WTC11 (cell line): ENCODE data around the gene YBX3. TPM values are rescaled to one million over a fixed set of nuclear protein-coding genes. Genes with fewer than 3 reads are reported as not detected.

Experiments
- ATAC-seq: fragments of 200-7000 bp; cut with Tn5 transposase; 2 replicates; pipeline ENCODE4 v1.10.0; 2021; ENCODE audit warnings: mild to moderate bottlenecking, moderate library complexity
- Bru-seq: library from RNA; stranded (reverse); fragments of 400-500 nt; gene quantifications from one replicate; lab custom pipeline; 2021; lab: Mats Ljungman, UMichigan
- CTCF ChIA-PET: fragments of 300-600 bp; sonication (Branson Sonifier 250); formaldehyde crosslinking; loops from one replicate; lab custom pipeline; 2021; ENCODE audit warnings: antibody characterized with exemption; lab: Charles Lee
- POLR2A ChIA-PET: fragments of 350-600 bp; sonication (Branson Sonifier 250); formaldehyde crosslinking; loops from one replicate; lab custom pipeline; 2021; ENCODE audit warnings: antibody characterized with exemption; lab: Charles Lee
- DNase-seq: peaks from one replicate; pipeline ENCODE4 v3.0.0; 2021; ENCODE audit warnings: low spot score
- H3K27ac Mint-ChIP-seq: 2 replicates; pipeline ENCODE4 v1.8.0; 2021; ENCODE audit warnings: mixed read lengths
- H3K27me3 Mint-ChIP-seq: 2 replicates; pipeline ENCODE4 v1.8.0; 2021; ENCODE audit warnings: low read depth, mild to moderate bottlenecking, moderate library complexity, mixed read lengths
- H3K36me3 Mint-ChIP-seq: 2 replicates; pipeline ENCODE4 v1.8.0; 2021; ENCODE audit warnings: mixed read lengths
- H3K4me1 Mint-ChIP-seq: 2 replicates; pipeline ENCODE4 v1.8.0; 2022; ENCODE audit warnings: mixed read lengths
- H3K4me3 Mint-ChIP-seq: 2 replicates; pipeline ENCODE4 v1.8.0; 2021; ENCODE audit warnings: mild to moderate bottlenecking, moderate library complexity, mixed read lengths
- H3K9me3 Mint-ChIP-seq: 2 replicates; pipeline ENCODE4 v1.8.0; 2021; ENCODE audit warnings: mixed read lengths
- ATF1 ChIP-seq: sonication (generic); formaldehyde crosslinking; IDR thresholded peaks from 2 replicates; pipeline ENCODE4 v1.8.1; 2023; ENCODE audit warnings: mild to moderate bottlenecking, moderate library complexity, missing genetic modification reagents
- CBFB ChIP-seq: sonication (generic); formaldehyde crosslinking; IDR thresholded peaks from 2 replicates; pipeline ENCODE4 v1.8.1; 2022; ENCODE audit warnings: mild to moderate bottlenecking, low read depth, missing genetic modification reagents
- CDX4 ChIP-seq: fragments of 250-450 bp; sonication (Bioruptor Pico); IDR thresholded peaks from 2 replicates; pipeline ENCODE4 v1.9.0; 2021; ENCODE audit warnings: moderate library complexity, mild to moderate bottlenecking, inconsistent platforms, borderline replicate concordance
- CTCF ChIP-seq: fragments of 200-600 bp; IDR thresholded peaks from 2 replicates; pipeline ENCODE4 v1.8.0; 2022; ENCODE audit warnings: antibody characterized with exemption
- E2F1 ChIP-seq: sonication (generic); formaldehyde crosslinking; IDR thresholded peaks from 2 replicates; pipeline ENCODE4 v1.8.0; 2022; ENCODE audit warnings: mild to moderate bottlenecking, missing genetic modification reagents
- E2F4 ChIP-seq: sonication (generic); formaldehyde crosslinking; IDR thresholded peaks from 2 replicates; pipeline ENCODE4 v1.8.1; 2022; ENCODE audit warnings: low read depth, mild to moderate bottlenecking, moderate library complexity, missing genetic modification reagents, borderline replicate concordance
- E2F5 ChIP-seq: sonication (generic); formaldehyde crosslinking; IDR thresholded peaks from 2 replicates; pipeline ENCODE4 v1.8.1; 2022; ENCODE audit warnings: mild to moderate bottlenecking, moderate library complexity, missing genetic modification reagents
- ETV6 ChIP-seq: sonication (generic); formaldehyde crosslinking; IDR thresholded peaks from 2 replicates; pipeline ENCODE4 v1.8.1; 2022; ENCODE audit warnings: mild to moderate bottlenecking, missing genetic modification reagents
- IRF1 ChIP-seq: sonication (generic); formaldehyde crosslinking; IDR thresholded peaks from 2 replicates; pipeline ENCODE4 v1.8.0; 2023; ENCODE audit warnings: missing genetic modification reagents
- KAT7 ChIP-seq: sonication (generic); formaldehyde crosslinking; IDR thresholded peaks from 2 replicates; pipeline ENCODE4 v1.8.1; 2023; ENCODE audit warnings: missing genetic modification reagents, mild to moderate bottlenecking, borderline replicate concordance
- MXD4 ChIP-seq: fragments of 250-450 bp; sonication (Bioruptor Pico); IDR thresholded peaks from 2 replicates; pipeline ENCODE4 v1.8.0; 2021; ENCODE audit warnings: mild to moderate bottlenecking, moderate library complexity, borderline replicate concordance
- RELA ChIP-seq: sonication (generic); formaldehyde crosslinking; IDR thresholded peaks from 2 replicates; pipeline ENCODE4 v1.8.1; 2022; ENCODE audit warnings: missing genetic modification reagents, mild to moderate bottlenecking, borderline replicate concordance
- STAT6 ChIP-seq: sonication (generic); formaldehyde crosslinking; conservative IDR thresholded peaks from 2 replicates; pipeline ENCODE4 v1.8.1; 2023; ENCODE audit warnings: mild to moderate bottlenecking, low read depth, missing genetic modification reagents, moderate library complexity
- TCF7 ChIP-seq: sonication (generic); formaldehyde crosslinking; IDR thresholded peaks from 2 replicates; pipeline ENCODE4 v1.8.0; 2022; ENCODE audit warnings: mild to moderate bottlenecking, low read depth, missing genetic modification reagents, moderate library complexity
- TEAD1 ChIP-seq: sonication (generic); formaldehyde crosslinking; IDR thresholded peaks from 2 replicates; pipeline ENCODE4 v1.8.0; 2022; ENCODE audit warnings: mild to moderate bottlenecking, missing genetic modification reagents
- USF2 ChIP-seq: sonication (generic); formaldehyde crosslinking; IDR thresholded peaks from 2 replicates; pipeline ENCODE4 v1.8.1; 2023; ENCODE audit warnings: mild to moderate bottlenecking, missing genetic modification reagents, moderate library complexity
- ZNF263 ChIP-seq: sonication (generic); formaldehyde crosslinking; IDR thresholded peaks from 2 replicates; pipeline ENCODE4 v1.8.1; 2022; ENCODE audit warnings: low read depth, mild to moderate bottlenecking, moderate library complexity, missing genetic modification reagents
- ZNF281 ChIP-seq: sonication (generic); formaldehyde crosslinking; IDR thresholded peaks from 2 replicates; pipeline ENCODE4 v1.8.0; 2023; ENCODE audit warnings: mild to moderate bottlenecking, missing genetic modification reagents
- ZNF671 ChIP-seq: fragments of 250-450 bp; sonication (Bioruptor Pico); IDR thresholded peaks from 2 replicates; pipeline ENCODE4 v1.8.0; 2021; ENCODE audit warnings: mild to moderate bottlenecking
- long read RNA-seq, 3 experiments: library from RNA in 1 of 3; library from capped mRNA in 1 of 3; library from polyadenylated mRNA in 1 of 3; unstranded in 2 of 3; stranded (forward) in 1 of 3; transcript quantifications; one replicate each; pipeline ENCODE4 v2.0.0, GENCODE V29; 2021
- total RNA-seq: library from RNA; stranded (reverse); gene quantifications from 3 replicates; pipeline ENCODE4 v1.2.3, GENCODE V29; 2021

Gene YBX3
- total RNA-seq (396 to 411 TPM (median 409 TPM) in 3 replicates), Bru-seq, nascent RNA (percentile 97 among the genes with signal in this experiment)
- long read RNA-seq, experiment 1, transcript YBX3-201 (10 exons, 1,796 nt) = major isoform, 1,650 of 2,124 reads
- long read RNA-seq, experiment 1, transcript YBX3-202 (9 exons, 1,708 nt) = minor isoform, 175 of 2,124 reads
- long read RNA-seq, experiment 1, partial matches to known transcripts = 51 of 2,124 reads
- long read RNA-seq, experiment 1, other reads (novel, unspliced or antisense) = 245 of 2,124 reads
- long read RNA-seq, experiment 2, transcript YBX3-206 (4 exons, 840 nt) = minor isoform, 7 of 461 reads
- long read RNA-seq, experiment 2, transcript YBX3-201 (10 exons, 1,796 nt) = major isoform, 240 of 461 reads
- long read RNA-seq, experiment 2, transcript YBX3-202 (9 exons, 1,708 nt) = minor isoform, 26 of 461 reads
- long read RNA-seq, experiment 2, partial matches to known transcripts = 69 of 461 reads
- long read RNA-seq, experiment 2, other reads (novel, unspliced or antisense) = 117 of 461 reads
- long read RNA-seq, experiment 3, partial matches to known transcripts = 61 of 71 reads
- long read RNA-seq, experiment 3, other reads (novel, unspliced or antisense) = 9 of 71 reads

- ATAC-seq = peak; percentile 70
- Mint-ChIP-seq H3K4me3 (peak within 1 kb of the TSS; percentile 97), H3K27ac (peak within 1 kb of the TSS; percentile 55), H3K9me3 (no peaks in the 10 kb centered on the region), H3K36me3 (0 out of 2 replicates have a peak, but pooled peaks cover under 1% of the 10 kb centered on the region), H3K4me1 (peaks cover 44% of the 10 kb centered on the region), H3K27me3 (peaks cover 13% of the 10 kb centered on the region)
- DNase-seq = peak; percentile 79
- CTCF ChIA-PET = interaction anchor here (1.8 kb wide), 1 partner anchor 27 kb away, joined by 12 read pairs; no protein-coding TSS in a partner anchor
- POLR2A ChIA-PET = interaction anchor here (1.0 kb wide), 1 partner anchor 448 kb away, joined by 3 read pairs; the partner anchor contains the start of gene SMIM10L1
- TF ChIP-seq E2F1 (CRISPR knock-in tag) (no peak), IRF1 (CRISPR knock-in tag) (no peak), TEAD1 (CRISPR knock-in tag) (0 out of 2 replicates have a peak, but pooled peaks have one; percentile 17), MXD4 (CRISPR knock-in tag) (no peak), ZNF671 (CRISPR knock-in tag) (no peak), ZNF281 (CRISPR knock-in tag) (no peak), RELA (CRISPR knock-in tag) (no peak), E2F5 (CRISPR knock-in tag) (0 out of 2 replicates have a peak, but pooled peaks have one; percentile 17), CBFB (CRISPR knock-in tag) (no peak), CDX4 (CRISPR knock-in tag) (no peak), CTCF (no peak), TCF7 (CRISPR knock-in tag) (no peak), KAT7 (no peak), USF2 (0 out of 2 replicates have a peak, but pooled peaks have one; percentile 7), E2F4 (no peak), ETV6 (no peak), ATF1 (CRISPR knock-in tag) (no peak), STAT6 (CRISPR knock-in tag) (no peak), ZNF263 (CRISPR knock-in tag) (no peak)
These were observed at the start of gene YBX3 for GRCh38 chr12:10722905-10723746. YBX3 (minus strand) TSS chr12:10723323; CDS start chr12:10723111, 212 bp downstream.
